Measurements from ENCODE around the gene TBC1D22A. TPM values are rescaled to one million over a fixed set of nuclear protein-coding genes. Genes with fewer than 3 reads are reported as not detected.

Gene TBC1D22A
- polyA plus RNA-seq, 1 donor (not counting 4 experiments of a cell fraction or from before 2014, with no cell fraction given): 20.9 TPM

GRCh38 chr22:47075568-47075967 lies 313.1 kb downstream of the TBC1D22A start:
- Histone ChIP-seq H3K9ac (ENCODE audit: control insufficient read depth, extremely low read depth, insufficient read depth, low read length) (no peak overlapping the region), H3K27ac (ENCODE audit: control insufficient read depth, insufficient read depth, low read length) (no peak overlapping the region), H3K9me1 (ENCODE audit: control insufficient read depth, extremely low read depth, insufficient read depth, low read length) (no peaks in the 10 kb centered on the region), H3K9me3 (ENCODE audit: control insufficient read depth, low read depth, low read length) (peaks cover 3% of the 10 kb centered on the region), H3K27me3 (ENCODE audit: control insufficient read depth, extremely low read depth, insufficient read depth, low read length) (no peaks in the 10 kb centered on the region), H3K4me3 (ENCODE audit: control insufficient read depth in 2 of 3, extremely low read depth in 1 of 3, insufficient read depth in 2 of 3, low read depth in 1 of 3, low read length in 3 of 3) (no peak overlapping the region), H3K4me1 (ENCODE audit: control insufficient read depth, extremely low read depth, insufficient read depth, low read length) (no peaks in the 10 kb centered on the region), H2AFZ (ENCODE audit: control insufficient read depth, low read length) (no peak overlapping the region), H4K20me1 (ENCODE audit: control insufficient read depth, extremely low read depth, insufficient read depth, low read length) (no peaks in the 10 kb centered on the region), H3K36me3 (ENCODE audit: control insufficient read depth in 2 of 2, extremely low read depth in 1 of 2, insufficient read depth in 2 of 2, low read length in 2 of 2) (peaks cover 0 to 2% of the 10 kb centered on the region in 2 experiments), H3K79me2 (ENCODE audit: control insufficient read depth, insufficient read depth, low read length) (no peaks in the 10 kb centered on the region), H3K4me2 (ENCODE audit: control insufficient read depth, extremely low read depth, insufficient read depth, low read depth, low read length) (no peak overlapping the region)
- no peak for FAIRE-seq
- no peak for TF ChIP-seq EZH2 (IDR thresholded peaks at IDR 0.05; ENCODE audit: low read length)
- no peak for TF ChIP-seq CTCF (optimal IDR thresholded peaks at IDR 0.05 in 1 of 3, IDR thresholded peaks at IDR 0.05 in 1 of 3, conservative IDR thresholded peaks at IDR 0.05 in 1 of 3; ENCODE audit: extremely low read depth in 1 of 3, insufficient read depth in 2 of 3, low read length in 3 of 3)
- no peak for DNase-seq (ENCODE audit: low read depth, low spot score)
- dilution Hi-C loops (cut with MboI; ENCODE audit: extremely low pct_ligation_motif_present, low sequenced_read_pairs): no loop called here

GRCh38 chr22:47076758-47077157 lies 314.3 kb downstream of the TBC1D22A start:
- TF ChIP-seq EZH2 (IDR thresholded peaks at IDR 0.05; ENCODE audit: low read length) (no peak), CTCF (optimal IDR thresholded peaks at IDR 0.05 in 1 of 3, IDR thresholded peaks at IDR 0.05 in 1 of 3, conservative IDR thresholded peaks at IDR 0.05 in 1 of 3; ENCODE audit: extremely low read depth in 1 of 3, insufficient read depth in 2 of 3, low read length in 3 of 3) (no peak)
- FAIRE-seq: no peak
- DNase-seq (ENCODE audit: low read depth, low spot score): no peak
- Histone ChIP-seq H3K27me3 (ENCODE audit: control insufficient read depth, extremely low read depth, insufficient read depth, low read length) (no peaks in the 10 kb centered on the region), H3K4me3 (ENCODE audit: control insufficient read depth in 2 of 3, extremely low read depth in 1 of 3, insufficient read depth in 2 of 3, low read depth in 1 of 3, low read length in 3 of 3) (no peak overlapping the region), H2AFZ (ENCODE audit: control insufficient read depth, low read length) (no peak overlapping the region), H3K9me1 (ENCODE audit: control insufficient read depth, extremely low read depth, insufficient read depth, low read length) (no peaks in the 10 kb centered on the region), H3K27ac (ENCODE audit: control insufficient read depth, insufficient read depth, low read length) (no peak overlapping the region), H3K36me3 (ENCODE audit: control insufficient read depth in 2 of 2, extremely low read depth in 1 of 2, insufficient read depth in 2 of 2, low read length in 2 of 2) (peaks cover 0 to 2% of the 10 kb centered on the region in 2 experiments), H3K79me2 (ENCODE audit: control insufficient read depth, insufficient read depth, low read length) (no peaks in the 10 kb centered on the region), H3K9ac (ENCODE audit: control insufficient read depth, extremely low read depth, insufficient read depth, low read length) (no peak overlapping the region), H4K20me1 (ENCODE audit: control insufficient read depth, extremely low read depth, insufficient read depth, low read length) (no peaks in the 10 kb centered on the region), H3K4me2 (ENCODE audit: control insufficient read depth, extremely low read depth, insufficient read depth, low read depth, low read length) (no peak overlapping the region), H3K9me3 (ENCODE audit: control insufficient read depth, low read depth, low read length) (peaks cover 3% of the 10 kb centered on the region), H3K4me1 (ENCODE audit: control insufficient read depth, extremely low read depth, insufficient read depth, low read length) (no peaks in the 10 kb centered on the region)
- dilution Hi-C loops (cut with MboI; ENCODE audit: extremely low pct_ligation_motif_present, low sequenced_read_pairs): no loop called here

Data from keratinocyte (primary cell).